Liver (tissue), 9 donors: ENCODE measurements around the gene LRTM1. TPM values are rescaled to one million over a fixed set of nuclear protein-coding genes. Genes with fewer than 3 reads are reported as not detected.

Source experiments
- DNase-seq: peaks from one replicate; pipeline ENCODE4 v3.0.0-alpha.2; 2017; ENCODE audit warnings: low spot score
- H3K27ac ChIP-seq, 2 donors: one replicate each; pipeline ENCODE4 v1.7.0; 2013; ENCODE audit warnings: inconsistent platforms in 2 of 2, low read length in 2 of 2, control low read depth in 1 of 2, low read depth in 1 of 2, mild to moderate bottlenecking in 1 of 2
- H3K27me3 ChIP-seq, 4 donors: one replicate each; pipeline versions ENCODE4 v1.6.1 to v1.7.0; 2013; ENCODE audit warnings: low read length in 3 of 4, inconsistent platforms in 1 of 4, mild to moderate bottlenecking in 1 of 4, moderate library complexity in 1 of 4; ENCODE audit not compliant: control insufficient read depth in 4 of 4, insufficient read depth in 4 of 4
- H3K36me3 ChIP-seq, 4 donors: one replicate each; pipeline versions ENCODE4 v1.6.1 to v1.7.0; 2013; ENCODE audit warnings: low read length in 3 of 4, mild to moderate bottlenecking in 3 of 4, low read depth in 1 of 4, moderate library complexity in 1 of 4; ENCODE audit not compliant: control insufficient read depth in 4 of 4, insufficient read depth in 3 of 4
- H3K4me1 ChIP-seq, 4 donors: one replicate each; pipeline versions ENCODE4 v1.6.1 to v1.7.0; 2013; ENCODE audit warnings: low read length in 3 of 4, mild to moderate bottlenecking in 3 of 4, moderate library complexity in 1 of 4; ENCODE audit not compliant: control insufficient read depth in 4 of 4, insufficient read depth in 4 of 4
- H3K4me3 ChIP-seq, 3 donors: one replicate each; pipeline versions ENCODE4 v1.6.1 to v1.7.0; 2013; ENCODE audit warnings: low read length in 3 of 3, control low read depth in 1 of 3, low read depth in 1 of 3, mild to moderate bottlenecking in 1 of 3
- H3K9ac ChIP-seq, 2 donors: one replicate each; pipeline ENCODE4 v1.7.0; 2013; ENCODE audit warnings: low read length in 2 of 2, mild to moderate bottlenecking in 2 of 2, moderate library complexity in 2 of 2, control low read depth in 1 of 2, low read depth in 1 of 2
- H3K9me3 ChIP-seq, 4 donors: one replicate each; pipeline versions ENCODE4 v1.6.1 to v1.7.0; 2013; ENCODE audit warnings: low read length in 3 of 4; ENCODE audit not compliant: control insufficient read depth in 4 of 4
- ATF3 ChIP-seq: IDR thresholded peaks from 2 replicates; pipeline ENCODE4 v1.6.1; 2016; ENCODE audit warnings: antibody characterized with exemption
- FOXA1 ChIP-seq: IDR thresholded peaks from 2 replicates; pipeline ENCODE4 v1.6.1; 2016; ENCODE audit warnings: antibody characterized with exemption
- FOXA2 ChIP-seq: IDR thresholded peaks from 2 replicates; pipeline ENCODE4 v1.6.1; 2016; ENCODE audit warnings: antibody characterized with exemption
- GABPA ChIP-seq, 2 donors: IDR thresholded peaks in 1 of 2; conservative IDR thresholded peaks in 1 of 2; 2 replicates each; pipeline ENCODE4 v1.6.1; 2016; ENCODE audit warnings: antibody characterized with exemption in 2 of 2, mild to moderate bottlenecking in 1 of 2, moderate library complexity in 1 of 2
- HNF4A ChIP-seq, 2 donors: conservative IDR thresholded peaks; 2 replicates each; pipeline ENCODE4 v1.6.1; 2016; ENCODE audit warnings: antibody characterized with exemption in 2 of 2, mild to moderate bottlenecking in 2 of 2
- HNF4G ChIP-seq: IDR thresholded peaks from 2 replicates; pipeline ENCODE4 v1.6.1; 2016; ENCODE audit warnings: antibody characterized with exemption
- JUND ChIP-seq, 2 donors: IDR thresholded peaks; 2 replicates each; pipeline ENCODE4 v1.6.1; 2016; ENCODE audit warnings: antibody characterized with exemption in 2 of 2
- NR2F2 ChIP-seq: IDR thresholded peaks from 2 replicates; pipeline ENCODE4 v1.6.1; 2016; ENCODE audit warnings: antibody characterized with exemption
- RAD21 ChIP-seq, 2 donors: IDR thresholded peaks; 2 replicates each; pipeline ENCODE4 v1.6.1; 2016; ENCODE audit warnings: antibody characterized with exemption in 2 of 2, mild to moderate bottlenecking in 2 of 2
- RXRA ChIP-seq, 2 donors: IDR thresholded peaks; 2 replicates each; pipeline ENCODE4 v1.6.1; 2017 to 2018; ENCODE audit warnings: antibody characterized with exemption in 2 of 2, mild to moderate bottlenecking in 1 of 2
- SP1 ChIP-seq: IDR thresholded peaks from 2 replicates; pipeline ENCODE4 v1.6.1; 2018; ENCODE audit warnings: antibody characterized with exemption, mild to moderate bottlenecking
- TAF1 ChIP-seq: conservative IDR thresholded peaks from 2 replicates; pipeline ENCODE4 v1.6.1; 2016; ENCODE audit warnings: antibody characterized with exemption, mild to moderate bottlenecking
- YY1 ChIP-seq: IDR thresholded peaks from 2 replicates; pipeline ENCODE4 v1.6.1; 2016; ENCODE audit warnings: antibody characterized with exemption, mild to moderate bottlenecking
- WGBS: extraction: QIAGEN DNeasy Blood & Tissue Kit; methylation state at CpG from one replicate; pipeline ENCODE4 v1.1.7; 2013; 5-methylcytosine and 5-hydroxymethylcytosine counted together
- polyA plus RNA-seq, 2 donors: library from polyadenylated mRNA; stranded (reverse) in 1 of 2; unstranded in 1 of 2; fragments of 200-250 nt in 1 of 2; fragments of >200 nt in 1 of 2; fragmentation: Nextera tagmentation in 1 of 2; extraction: Ambion mirVana in 1 of 2; gene quantifications; one replicate each; pipeline versions ENCODE4 v1.2.1 to v1.2.3, GENCODE V29; 2013 to 2015
- total RNA-seq, 2 donors: library from RNA; depleted of rRNA; stranded (reverse); fragments of >200 nt; gene quantifications; one replicate each; pipeline ENCODE4 v1.2.3, GENCODE V29; 2014
- TF ChIP-seq, protein P1 (sequence below): IDR thresholded peaks from 2 replicates; pipeline ENCODE4 v1.6.1; 2016; ENCODE audit warnings: antibody characterized with exemption
- TF ChIP-seq, protein P2 (sequence below): IDR thresholded peaks from 2 replicates; pipeline ENCODE4 v1.6.1; 2016; ENCODE audit warnings: antibody characterized with exemption
- TF ChIP-seq, protein P3 (sequence below): fragments of 150-350 bp; IDR thresholded peaks from 2 replicates; pipeline ENCODE4 v1.5.1; 2017; ENCODE audit warnings: improper control_type of control experiment, low read depth, low read length; ENCODE audit not compliant: missing input control
- TF ChIP-seq, protein P4 (sequence below): IDR thresholded peaks from 2 replicates; pipeline ENCODE4 v1.6.1; 2016; ENCODE audit warnings: antibody characterized with exemption, mild to moderate bottlenecking
- donor health status: healthy.
- donor health status: healthy.
- donor health status: healthy.
- donor health status: healthy.
- donor health status: healthy.

LRTM1 gene
- total and polyA plus RNA-seq, 4 donors, result not detected

DNA sequence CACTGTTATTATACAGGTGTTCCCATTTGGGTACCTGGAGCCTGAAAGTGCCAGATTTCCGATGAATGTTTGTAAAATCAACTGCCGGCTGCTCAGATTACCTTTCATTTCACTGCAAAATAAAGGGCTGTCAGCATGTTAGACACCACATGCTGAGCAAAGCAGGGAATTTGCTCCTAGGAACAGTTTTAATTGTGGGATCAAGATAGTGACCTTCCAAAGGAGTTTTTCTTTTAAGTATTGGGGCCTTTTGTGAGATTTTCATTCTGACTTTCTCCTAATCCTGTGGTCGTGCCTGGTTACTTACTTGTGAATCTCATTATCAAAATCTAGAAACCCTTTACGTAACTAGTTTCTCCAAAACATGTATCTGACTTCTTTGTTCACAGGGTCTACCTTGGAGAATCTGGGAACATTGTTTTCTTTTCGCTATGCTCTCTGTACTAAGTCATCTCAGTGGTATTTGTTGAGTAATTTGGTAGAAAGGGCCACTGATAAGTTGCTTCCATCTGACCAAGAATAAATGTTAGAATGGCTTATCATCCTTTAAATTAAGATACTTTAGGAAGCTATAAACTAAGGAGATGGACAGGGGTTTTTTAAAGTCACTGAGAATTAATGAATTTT lies 40.8 kb upstream of the LRTM1 start:
- Histone ChIP-seq H3K9ac (no peak overlapping the region), H3K36me3 (no peaks in the 10 kb centered on the region)
- 82% methylated on average over 5 of the region's 5 CpGs for WGBS

More for the DNA sequence above, 40.8 kb upstream of the LRTM1 start:
- no peak for DNase-seq
- no peak overlapping the region for H3K4me3 ChIP-seq
- TF ChIP-seq, protein P1, sequence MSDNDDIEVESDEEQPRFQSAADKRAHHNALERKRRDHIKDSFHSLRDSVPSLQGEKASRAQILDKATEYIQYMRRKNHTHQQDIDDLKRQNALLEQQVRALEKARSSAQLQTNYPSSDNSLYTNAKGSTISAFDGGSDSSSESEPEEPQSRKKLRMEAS, result no peak
- TF ChIP-seq RAD21 (IDR thresholded peaks at IDR 0.05), result no peak
- TF ChIP-seq HNF4G, result no peak
- no peak for TF ChIP-seq FOXA2
- no peak for TF ChIP-seq SP1
- no peak for TF ChIP-seq HNF4A (conservative IDR thresholded peaks at IDR 0.05)
- no peak for TF ChIP-seq ATF3
- TF ChIP-seq, protein P2, sequence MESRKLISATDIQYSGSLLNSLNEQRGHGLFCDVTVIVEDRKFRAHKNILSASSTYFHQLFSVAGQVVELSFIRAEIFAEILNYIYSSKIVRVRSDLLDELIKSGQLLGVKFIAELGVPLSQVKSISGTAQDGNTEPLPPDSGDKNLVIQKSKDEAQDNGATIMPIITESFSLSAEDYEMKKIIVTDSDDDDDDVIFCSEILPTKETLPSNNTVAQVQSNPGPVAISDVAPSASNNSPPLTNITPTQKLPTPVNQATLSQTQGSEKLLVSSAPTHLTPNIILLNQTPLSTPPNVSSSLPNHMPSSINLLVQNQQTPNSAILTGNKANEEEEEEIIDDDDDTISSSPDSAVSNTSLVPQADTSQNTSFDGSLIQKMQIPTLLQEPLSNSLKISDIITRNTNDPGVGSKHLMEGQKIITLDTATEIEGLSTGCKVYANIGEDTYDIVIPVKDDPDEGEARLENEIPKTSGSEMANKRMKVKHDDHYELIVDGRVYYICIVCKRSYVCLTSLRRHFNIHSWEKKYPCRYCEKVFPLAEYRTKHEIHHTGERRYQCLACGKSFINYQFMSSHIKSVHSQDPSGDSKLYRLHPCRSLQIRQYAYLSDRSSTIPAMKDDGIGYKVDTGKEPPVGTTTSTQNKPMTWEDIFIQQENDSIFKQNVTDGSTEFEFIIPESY, result no peak
- TF ChIP-seq, protein P3, sequence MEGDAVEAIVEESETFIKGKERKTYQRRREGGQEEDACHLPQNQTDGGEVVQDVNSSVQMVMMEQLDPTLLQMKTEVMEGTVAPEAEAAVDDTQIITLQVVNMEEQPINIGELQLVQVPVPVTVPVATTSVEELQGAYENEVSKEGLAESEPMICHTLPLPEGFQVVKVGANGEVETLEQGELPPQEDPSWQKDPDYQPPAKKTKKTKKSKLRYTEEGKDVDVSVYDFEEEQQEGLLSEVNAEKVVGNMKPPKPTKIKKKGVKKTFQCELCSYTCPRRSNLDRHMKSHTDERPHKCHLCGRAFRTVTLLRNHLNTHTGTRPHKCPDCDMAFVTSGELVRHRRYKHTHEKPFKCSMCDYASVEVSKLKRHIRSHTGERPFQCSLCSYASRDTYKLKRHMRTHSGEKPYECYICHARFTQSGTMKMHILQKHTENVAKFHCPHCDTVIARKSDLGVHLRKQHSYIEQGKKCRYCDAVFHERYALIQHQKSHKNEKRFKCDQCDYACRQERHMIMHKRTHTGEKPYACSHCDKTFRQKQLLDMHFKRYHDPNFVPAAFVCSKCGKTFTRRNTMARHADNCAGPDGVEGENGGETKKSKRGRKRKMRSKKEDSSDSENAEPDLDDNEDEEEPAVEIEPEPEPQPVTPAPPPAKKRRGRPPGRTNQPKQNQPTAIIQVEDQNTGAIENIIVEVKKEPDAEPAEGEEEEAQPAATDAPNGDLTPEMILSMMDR, result no peak
- no peak for TF ChIP-seq JUND (IDR thresholded peaks at IDR 0.05)
- no peak for TF ChIP-seq RXRA (IDR thresholded peaks at IDR 0.05)
- no peak for TF ChIP-seq GABPA (IDR thresholded peaks at IDR 0.05 in 1 of 2, conservative IDR thresholded peaks at IDR 0.05 in 1 of 2)
- TF ChIP-seq TAF1, result no peak
- TF ChIP-seq YY1, result no peak
- TF ChIP-seq NR2F2, result no peak
- TF ChIP-seq, protein P4, sequence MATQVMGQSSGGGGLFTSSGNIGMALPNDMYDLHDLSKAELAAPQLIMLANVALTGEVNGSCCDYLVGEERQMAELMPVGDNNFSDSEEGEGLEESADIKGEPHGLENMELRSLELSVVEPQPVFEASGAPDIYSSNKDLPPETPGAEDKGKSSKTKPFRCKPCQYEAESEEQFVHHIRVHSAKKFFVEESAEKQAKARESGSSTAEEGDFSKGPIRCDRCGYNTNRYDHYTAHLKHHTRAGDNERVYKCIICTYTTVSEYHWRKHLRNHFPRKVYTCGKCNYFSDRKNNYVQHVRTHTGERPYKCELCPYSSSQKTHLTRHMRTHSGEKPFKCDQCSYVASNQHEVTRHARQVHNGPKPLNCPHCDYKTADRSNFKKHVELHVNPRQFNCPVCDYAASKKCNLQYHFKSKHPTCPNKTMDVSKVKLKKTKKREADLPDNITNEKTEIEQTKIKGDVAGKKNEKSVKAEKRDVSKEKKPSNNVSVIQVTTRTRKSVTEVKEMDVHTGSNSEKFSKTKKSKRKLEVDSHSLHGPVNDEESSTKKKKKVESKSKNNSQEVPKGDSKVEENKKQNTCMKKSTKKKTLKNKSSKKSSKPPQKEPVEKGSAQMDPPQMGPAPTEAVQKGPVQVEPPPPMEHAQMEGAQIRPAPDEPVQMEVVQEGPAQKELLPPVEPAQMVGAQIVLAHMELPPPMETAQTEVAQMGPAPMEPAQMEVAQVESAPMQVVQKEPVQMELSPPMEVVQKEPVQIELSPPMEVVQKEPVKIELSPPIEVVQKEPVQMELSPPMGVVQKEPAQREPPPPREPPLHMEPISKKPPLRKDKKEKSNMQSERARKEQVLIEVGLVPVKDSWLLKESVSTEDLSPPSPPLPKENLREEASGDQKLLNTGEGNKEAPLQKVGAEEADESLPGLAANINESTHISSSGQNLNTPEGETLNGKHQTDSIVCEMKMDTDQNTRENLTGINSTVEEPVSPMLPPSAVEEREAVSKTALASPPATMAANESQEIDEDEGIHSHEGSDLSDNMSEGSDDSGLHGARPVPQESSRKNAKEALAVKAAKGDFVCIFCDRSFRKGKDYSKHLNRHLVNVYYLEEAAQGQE, result no peak
- TF ChIP-seq FOXA1, result no peak
- no peak overlapping the region for H3K27ac ChIP-seq
- peaks cover 0 to 9% (median 0%) of the 10 kb centered on the region in 4 donors for H3K27me3 ChIP-seq
- no peaks in the 10 kb centered on the region for H3K4me1 ChIP-seq
- H3K9me3 ChIP-seq, result no peaks in the 10 kb centered on the region
